GM18505 (cell line): Measurements from ENCODE around the gene KCNA3.

ENCODE experiments used
- ATAC-seq: cut with Tn5 transposase; IDR thresholded peaks from one replicate; pipeline ENCODE4 v1.9.1; 2021; ENCODE audit not compliant: unreplicated experiment
- POLR2A ChIP-seq: IDR thresholded peaks from 4 replicates; pipeline ENCODE4 v1.6.1; 2011; ENCODE audit warnings: borderline replicate concordance; ENCODE audit not compliant: insufficient read depth, insufficient read length; ENCODE audit errors: extremely low read depth

The KCNA3 gene

GRCh38 chr1:110628323-110629105 is 46.2 kb downstream of the KCNA3 start:
- no peak for TF ChIP-seq POLR2A
- ATAC-seq, result no peak

- ATAC-seq, result no peak
- TF ChIP-seq POLR2A, result no peak
Observed at GRCh38 chr1:110627764-110628163, 47.0 kb downstream of the KCNA3 start.

- no peak for TF ChIP-seq POLR2A
- ATAC-seq, result no peak
Observed at GRCh38 chr1:110626889-110627288, 47.9 kb downstream of the KCNA3 start.
